GM12878 (cell line): ENCODE data around the gene PDCL3. TPM values are rescaled to one million over a fixed set of nuclear protein-coding genes. Genes with fewer than 3 reads are reported as not detected.

Source experiments
- ATAC-seq: fragments of 200-7000 bp; cut with Tn5 transposase; 3 replicates; pipeline ENCODE4 v1.9.1; 2020; ENCODE audit warnings: mild to moderate bottlenecking, moderate library complexity
- BruUV-seq: library from RNA; stranded (reverse); fragments of 400-500 nt; replicated peaks from 2 replicates; lab custom pipeline; 2021; lab: Mats Ljungman, UMichigan
- CTCF ChIA-PET: fragments of 300-600 bp; sonication (Branson Sonifier 250); formaldehyde crosslinking; extraction: SDS; loops from one replicate; lab custom pipeline; 2021; ENCODE audit warnings: inconsistent platforms; lab: Yijun Ruan, JAX
- POLR2A ChIA-PET: fragments of 350-600 bp; formaldehyde crosslinking; extraction: SDS; loops from one replicate; lab custom pipeline; 2021; ENCODE audit warnings: inconsistent platforms; lab: Charles Lee
- RAD21 ChIA-PET: fragments of 300-600 bp; sonication (Branson Sonifier 250); formaldehyde crosslinking; loops from one replicate; lab custom pipeline; 2023; ENCODE audit warnings: antibody characterized with exemption; ENCODE audit not compliant: unreplicated experiment; lab: Charles Lee
- SMC1A ChIA-PET: fragments of 300-600 bp; sonication (Branson Sonifier 250); formaldehyde crosslinking; loops from one replicate; lab custom pipeline; 2023; ENCODE audit not compliant: unreplicated experiment, uncharacterized antibody; lab: Charles Lee
- DNase-seq: peaks from one replicate; pipeline ENCODE4 v3.0.0-alpha.2; 2011; ENCODE audit warnings: low read depth, low spot score
- FAIRE-seq: peaks from 3 replicates; lab custom pipeline; 2011; peaks lifted over from hg19 to GRCh38; lab: Jason Lieb, UNC
- H2AFZ ChIP-seq: 2 replicates; pipeline ENCODE4 v1.6.0; 2011; ENCODE audit warnings: low read depth, low read length, control low read depth; ENCODE audit not compliant: control insufficient read depth
- H3K27ac ChIP-seq: 2 replicates; pipeline ENCODE4 v1.5.1; 2011; ENCODE audit warnings: control low read depth; ENCODE audit not compliant: control insufficient read depth, insufficient read depth
- H3K27me3 ChIP-seq, 2 experiments: replicated peaks in 1 of 2; 2 replicates each; pipeline versions ENCODE4 v1.6.0 to v1.6.1; 2011; ENCODE audit warnings: low read length in 1 of 2; ENCODE audit not compliant: control insufficient read depth in 2 of 2, insufficient read depth in 2 of 2
- H3K36me3 ChIP-seq, 2 experiments: 2 replicates each; pipeline ENCODE4 v1.5.1; 2011; ENCODE audit warnings: low read length in 1 of 2; ENCODE audit not compliant: control insufficient read depth in 2 of 2, insufficient read depth in 2 of 2
- H3K4me1 ChIP-seq: 2 replicates; pipeline ENCODE4 v1.6.1; 2011; ENCODE audit warnings: mild to moderate bottlenecking, low read length, moderate library complexity, mixed read lengths; ENCODE audit not compliant: control insufficient read depth, insufficient read depth
- H3K4me2 ChIP-seq: 2 replicates; pipeline ENCODE4 v1.6.0; 2011; ENCODE audit warnings: control low read depth; ENCODE audit not compliant: control insufficient read depth, insufficient read depth
- H3K4me3 ChIP-seq: fragments of 200-600 bp; sonication (generic); 2 replicates; pipeline ENCODE4 v1.5.1; 2016
- H3K79me2 ChIP-seq: 2 replicates; pipeline ENCODE4 v1.6.0; 2011; ENCODE audit warnings: low read length; ENCODE audit not compliant: control insufficient read depth, insufficient read depth
- H3K9ac ChIP-seq: 2 replicates; pipeline ENCODE4 v1.8.0; 2011; ENCODE audit warnings: low read length, control low read depth, mixed read lengths; ENCODE audit not compliant: control insufficient read depth, insufficient read depth
- H3K9me3 ChIP-seq: replicated peaks from 3 replicates; pipeline ENCODE4 v1.5.1; 2011; ENCODE audit warnings: mild to moderate bottlenecking, low read length; ENCODE audit not compliant: control insufficient read depth, insufficient read depth
- H4K20me1 ChIP-seq: 2 replicates; pipeline ENCODE4 v1.6.0; 2011; ENCODE audit not compliant: control insufficient read depth, insufficient read depth
- ATF7 ChIP-seq: fragments of 450-650 bp; IDR thresholded peaks from 2 replicates; pipeline ENCODE4 v1.6.1; 2016; ENCODE audit warnings: low read depth, mild to moderate bottlenecking
- E2F4 ChIP-seq: IDR thresholded peaks from 2 replicates; pipeline ENCODE4 v1.6.1; 2012; ENCODE audit warnings: low read depth, low read length, improper control_type of control experiment
- HDAC6 ChIP-seq: fragments of 200-600 bp; sonication (generic); IDR thresholded peaks from one replicate; pipeline ENCODE4 v1.8.0; 2017; ENCODE audit warnings: antibody characterized with exemption; ENCODE audit not compliant: unreplicated experiment
- IKZF2 ChIP-seq, 2 experiments: fragments of 450-650 bp; IDR thresholded peaks; 2 replicates each; pipeline ENCODE4 v1.6.1; 2017; ENCODE audit warnings: mild to moderate bottlenecking in 2 of 2, moderate library complexity in 2 of 2
- MEF2B ChIP-seq: fragments of 450-650 bp; IDR thresholded peaks from 2 replicates; pipeline ENCODE4 v1.6.1; 2018; ENCODE audit warnings: mild to moderate bottlenecking, moderate library complexity; ENCODE audit not compliant: partially characterized antibody, poor library complexity, severe bottlenecking
- PBX3 ChIP-seq: IDR thresholded peaks from 2 replicates; pipeline ENCODE4 v1.6.1; 2011; ENCODE audit warnings: mild to moderate bottlenecking, low read depth, low read length, moderate library complexity; ENCODE audit not compliant: insufficient replicate concordance
- PKNOX1 ChIP-seq: fragments of 450-650 bp; IDR thresholded peaks from 2 replicates; pipeline ENCODE4 v1.6.1; 2016; ENCODE audit warnings: mild to moderate bottlenecking
- SUZ12 ChIP-seq: fragments of 200-600 bp; sonication (generic); IDR thresholded peaks from one replicate; pipeline ENCODE4 v1.6.1; 2018; ENCODE audit warnings: antibody characterized with exemption, mild to moderate bottlenecking; ENCODE audit not compliant: unreplicated experiment
- WGBS: methylation state at CpG from one replicate; pipeline ENCODE4 v1.1.6; 2016; ENCODE audit warnings: low lambda C conversion rate; ENCODE audit not compliant: insufficient replicate concordance, insufficient coverage; ENCODE audit errors: missing lambda C conversion rate; 5-methylcytosine and 5-hydroxymethylcytosine counted together
- in situ Hi-C: fragments of 300-500 bp; cut with MboI; formaldehyde crosslinking; loops from 9 replicates; pipeline ENCODE4 v1.14.3; 2018; ENCODE audit warnings: mixed read lengths
- intact Hi-C: fragments of 100-400 bp; cut with micrococcal nuclease; formaldehyde crosslinking; loops from one replicate; pipeline ENCODE4 v1.14.2; 2022; ENCODE audit not compliant: unreplicated experiment
- polyA plus RNA-seq, 11 experiments: library from polyadenylated mRNA; depleted of rRNA in 4 of 11; unstranded in 6 of 11; stranded (reverse) in 5 of 11; fragments of >200 nt; fragmentation: Nextera tagmentation in 4 of 11; fragmentation: Illumina TruSeq in 1 of 11; extraction: Ambion mirVana in 4 of 11; extraction: Trizol in 1 of 11; gene quantifications; 1 replicate in 1 of 11; 2 replicates in 10 of 11; pipeline versions ENCODE4 v1.2.1 to v1.2.3, GENCODE V29; 2011 to 2016; ENCODE audit warnings: inconsistent platforms in 2 of 11, missing spikeins in 2 of 11, low read depth in 1 of 11
- total RNA-seq, 4 experiments: library from RNA; depleted of rRNA in 3 of 4; stranded (reverse); fragments of >200 nt in 3 of 4; fragmentation: Illumina TruSeq in 1 of 4; extraction: Trizol in 1 of 4; gene quantifications; 2 replicates each; pipeline versions ENCODE4 v1.2.1 to v1.2.3, GENCODE V29; 2013 to 2021

The PDCL3 gene
- total and polyA plus RNA-seq, 10 of the 15 experiments (the other 5 are each of a cell fraction or from before 2014, with no cell fraction given) = 22.9 to 111 (median 51.1) TPM

GRCh38 chr2:100527440-100528015 is 35.3 kb upstream of the PDCL3 start:
- H3K36me3 ChIP-seq = no peaks in the 10 kb centered on the region
- H3K9me3 ChIP-seq = no peaks in the 10 kb centered on the region
- SMC1A ChIA-PET = no interaction called here
- no peak overlapping the region for H3K4me3 ChIP-seq
- no peak for DNase-seq
- H3K79me2 ChIP-seq = no peaks in the 10 kb centered on the region
- WGBS = 33% methylated on average over 7 of the region's 7 CpGs
- no peak overlapping the region for H3K9ac ChIP-seq
- no peak for FAIRE-seq
- CTCF ChIA-PET = interaction anchor here (1.1 kb wide), 1 partner anchor 23 kb away, joined by 3 read pairs; no protein-coding TSS in a partner anchor
- ATAC-seq = no peak
- H3K4me2 ChIP-seq = no peak overlapping the region
- intact Hi-C loops (no loop called here), in situ Hi-C loops (no loop called here)
- RAD21 ChIA-PET = no interaction called here
- no peak overlapping the region for H3K27ac ChIP-seq
- POLR2A ChIA-PET = no interaction called here
- H3K4me1 ChIP-seq = no peaks in the 10 kb centered on the region
- H2AFZ ChIP-seq = no peak overlapping the region
- BruUV-seq = no TSS peak
- no peak for TF ChIP-seq SUZ12
- no peaks in the 10 kb centered on the region for H4K20me1 ChIP-seq
- H3K27me3 ChIP-seq = peaks cover 0 to 2% of the 10 kb centered on the region in 2 experiments; a peak in 1 of 4 replicates

GRCh38 chr2:100529176-100529575 is 33.6 kb upstream of the PDCL3 start:
- no peaks in the 10 kb centered on the region for H3K36me3 ChIP-seq
- ATAC-seq (no peak), FAIRE-seq (no peak), DNase-seq (no peak)
- no peaks in the 10 kb centered on the region for H3K4me1 ChIP-seq
- SMC1A ChIA-PET = no interaction called here
- 35% methylated on average over 8 of the region's 8 CpGs for WGBS
- H4K20me1 ChIP-seq = no peaks in the 10 kb centered on the region
- in situ Hi-C loops (no loop called here), intact Hi-C loops (no loop called here)
- no peak overlapping the region for H3K4me2 ChIP-seq
- CTCF ChIA-PET = no interaction called here
- H3K4me3 ChIP-seq = no peak overlapping the region
- RAD21 ChIA-PET = interaction anchor here (0.6 kb wide), 1 partner anchor 10 kb away, joined by 3 read pairs; no protein-coding TSS in a partner anchor
- H2AFZ ChIP-seq = no peak overlapping the region
- no peak for TF ChIP-seq ATF7
- TF ChIP-seq HDAC6 = no peak
- no peak for TF ChIP-seq E2F4
- no peak for TF ChIP-seq IKZF2 (IDR thresholded peaks at IDR 0.05)
- TF ChIP-seq PKNOX1 = no peak
- TF ChIP-seq MEF2B = no peak
- TF ChIP-seq PBX3 = no peak
- H3K27me3 ChIP-seq = peaks cover 2 to 3% of the 10 kb centered on the region in 2 experiments; a peak in 2 of 4 replicates
- H3K9me3 ChIP-seq = no peaks in the 10 kb centered on the region; the same call in 2 of the 3 replicates
- BruUV-seq = no TSS peak
- POLR2A ChIA-PET = no interaction called here
- H3K27ac ChIP-seq = no peak overlapping the region
- no peaks in the 10 kb centered on the region for H3K79me2 ChIP-seq
- no peak overlapping the region for H3K9ac ChIP-seq
